Measurements from ENCODE around the gene LYZL4.

The LYZL4 gene

DNA sequence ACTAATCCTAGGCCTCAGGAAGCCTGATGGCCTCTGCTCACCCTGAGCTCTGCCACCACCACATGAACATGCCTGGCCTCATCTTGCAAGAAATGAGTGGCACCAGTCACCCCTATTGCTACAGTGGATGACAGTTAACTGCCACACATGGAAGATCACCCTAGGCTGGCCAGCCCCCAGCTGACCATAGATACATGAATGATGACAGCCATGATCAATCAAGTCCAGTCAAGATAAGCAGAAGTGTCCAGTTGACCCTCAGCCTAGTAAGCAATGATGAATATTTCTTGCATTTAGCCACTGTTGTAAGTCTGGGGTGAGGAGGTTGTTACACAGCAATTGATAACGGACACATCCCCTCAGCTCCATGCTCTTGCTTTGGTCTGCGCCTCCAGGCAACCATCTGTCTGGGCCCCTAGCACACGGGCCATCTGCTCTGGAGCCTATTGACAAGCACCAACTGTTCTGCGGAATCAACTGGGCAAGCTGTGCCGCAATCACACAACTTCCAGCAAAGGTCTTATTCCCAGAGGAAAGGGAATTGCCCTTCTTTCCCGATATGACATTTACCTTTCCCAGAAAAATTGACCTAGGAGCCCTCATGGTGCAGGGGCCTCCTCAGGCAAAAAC, 2.2 kb upstream of the LYZL4 start:
- TF ChIP-seq, protein P1, sequence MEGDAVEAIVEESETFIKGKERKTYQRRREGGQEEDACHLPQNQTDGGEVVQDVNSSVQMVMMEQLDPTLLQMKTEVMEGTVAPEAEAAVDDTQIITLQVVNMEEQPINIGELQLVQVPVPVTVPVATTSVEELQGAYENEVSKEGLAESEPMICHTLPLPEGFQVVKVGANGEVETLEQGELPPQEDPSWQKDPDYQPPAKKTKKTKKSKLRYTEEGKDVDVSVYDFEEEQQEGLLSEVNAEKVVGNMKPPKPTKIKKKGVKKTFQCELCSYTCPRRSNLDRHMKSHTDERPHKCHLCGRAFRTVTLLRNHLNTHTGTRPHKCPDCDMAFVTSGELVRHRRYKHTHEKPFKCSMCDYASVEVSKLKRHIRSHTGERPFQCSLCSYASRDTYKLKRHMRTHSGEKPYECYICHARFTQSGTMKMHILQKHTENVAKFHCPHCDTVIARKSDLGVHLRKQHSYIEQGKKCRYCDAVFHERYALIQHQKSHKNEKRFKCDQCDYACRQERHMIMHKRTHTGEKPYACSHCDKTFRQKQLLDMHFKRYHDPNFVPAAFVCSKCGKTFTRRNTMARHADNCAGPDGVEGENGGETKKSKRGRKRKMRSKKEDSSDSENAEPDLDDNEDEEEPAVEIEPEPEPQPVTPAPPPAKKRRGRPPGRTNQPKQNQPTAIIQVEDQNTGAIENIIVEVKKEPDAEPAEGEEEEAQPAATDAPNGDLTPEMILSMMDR (IDR thresholded peaks at IDR 0.05; ENCODE audit: low read length, missing control alignments): no peak

DNA sequence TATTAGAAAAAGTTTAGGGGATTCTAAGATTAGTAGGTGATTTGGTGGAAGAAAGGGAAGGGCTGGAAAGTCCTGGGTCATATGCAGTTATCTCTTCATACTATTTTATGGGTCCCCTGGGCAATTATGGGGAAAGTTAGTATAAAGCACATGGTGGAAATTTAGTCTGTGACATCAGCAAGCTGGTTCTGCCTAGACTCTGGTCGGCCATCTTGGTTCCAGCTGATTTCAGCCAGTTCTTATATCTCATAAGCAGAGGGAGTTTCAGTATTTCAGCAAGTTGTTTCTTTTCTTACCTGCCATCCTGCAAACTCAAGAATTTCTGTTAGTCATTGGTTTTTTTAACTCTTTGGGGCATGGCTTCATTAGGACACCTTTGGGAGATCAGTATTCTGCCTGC, 1.0 kb upstream of the LYZL4 start:
- no peak overlapping the region for H3K4me3 ChIP-seq (replicated peaks; ENCODE audit: low read depth, low read length)
- TF ChIP-seq, protein P1 (IDR thresholded peaks at IDR 0.05; ENCODE audit: low read length, missing control alignments): no peak
- no peak for DNase-seq (ENCODE audit: low read depth)

More for the DNA sequence above, 2.2 kb upstream of the LYZL4 start:
- DNase-seq (ENCODE audit: low read depth): no peak
- H3K4me3 ChIP-seq (replicated peaks; ENCODE audit: low read depth, low read length): no peak overlapping the region

DNA sequence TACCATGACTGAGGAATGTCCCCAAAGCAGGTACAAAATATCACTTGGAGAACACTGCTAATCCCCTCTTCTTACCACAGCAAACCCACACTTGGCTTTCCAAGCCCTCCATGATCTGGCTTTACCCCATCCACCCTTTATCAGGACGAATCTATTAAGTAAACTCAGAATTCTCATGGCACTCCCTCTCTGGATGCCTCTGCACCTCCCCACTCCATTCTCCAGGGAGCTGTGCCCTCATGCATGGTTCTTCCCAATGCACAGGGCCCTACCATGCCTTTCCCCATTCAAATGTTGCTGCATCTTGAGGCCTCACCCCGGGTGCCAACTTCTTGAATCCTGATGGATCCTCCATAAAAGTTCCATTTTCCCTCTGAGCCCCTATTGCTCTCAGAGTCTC, 2.3 kb downstream of the LYZL4 start:
- TF ChIP-seq, protein P1 (IDR thresholded peaks at IDR 0.05; ENCODE audit: low read length, missing control alignments): no peak
- H3K4me3 ChIP-seq (replicated peaks; ENCODE audit: low read depth, low read length): no peak overlapping the region
- no peak for DNase-seq (ENCODE audit: low read depth)

DNA sequence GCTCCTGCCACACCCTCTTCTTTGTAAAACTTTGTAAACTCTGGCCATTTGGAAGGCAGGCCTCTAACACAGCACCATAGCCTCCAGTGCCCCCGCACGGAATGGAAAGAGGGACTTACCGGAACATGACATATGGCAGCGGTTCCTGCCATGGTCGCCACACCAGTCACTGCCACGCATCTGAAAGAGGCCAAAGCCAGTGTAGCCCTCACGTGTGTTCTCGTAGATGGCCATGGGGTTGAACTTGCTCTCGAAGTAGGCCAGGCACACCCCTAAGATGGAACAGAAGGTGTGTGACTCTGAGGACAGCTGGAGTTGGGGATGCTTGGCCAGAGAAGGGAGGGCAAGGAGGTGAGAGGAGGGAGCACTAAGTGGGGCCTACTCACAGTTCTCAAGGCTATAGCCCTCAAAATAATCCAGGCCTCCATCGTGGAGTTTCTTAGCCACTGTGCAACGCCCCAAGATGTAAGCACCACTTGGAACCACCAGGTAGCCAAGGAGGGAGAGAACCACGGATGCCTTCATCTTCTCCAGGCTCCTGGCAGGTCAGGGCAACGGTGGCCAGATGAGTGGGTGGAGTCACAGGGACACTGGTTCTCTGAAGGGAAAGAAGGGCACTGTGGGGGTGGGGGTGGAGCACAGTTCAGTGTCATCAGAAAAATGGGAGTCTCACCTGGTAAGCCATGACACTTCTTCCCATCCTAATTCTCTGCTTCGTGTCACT, 3.5 kb downstream of the LYZL4 start:
- H3K4me3 ChIP-seq (replicated peaks; ENCODE audit: low read depth, low read length): no peak overlapping the region
- TF ChIP-seq, protein P1 (IDR thresholded peaks at IDR 0.05; ENCODE audit: low read length, missing control alignments): no peak
- no peak for DNase-seq (ENCODE audit: low read depth)

DNA sequence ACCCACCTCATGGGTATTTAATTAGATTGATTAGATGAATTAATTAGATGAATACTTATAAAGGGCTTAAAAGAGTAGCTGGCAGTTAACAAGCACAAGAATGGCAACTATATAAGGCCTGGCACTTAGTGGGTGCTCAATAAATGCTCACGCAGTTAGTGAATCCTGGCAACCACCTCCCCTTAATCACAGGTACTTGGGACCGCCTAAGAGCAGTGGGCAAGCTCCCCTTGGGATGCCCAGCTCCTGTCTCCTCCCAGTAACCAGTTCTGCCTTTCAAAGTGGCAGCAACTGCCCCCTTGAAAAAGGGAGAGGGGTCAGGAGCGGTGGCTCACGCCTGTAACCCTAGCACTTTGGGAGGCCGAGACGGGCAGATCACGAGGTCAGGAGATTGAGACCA, 4.6 kb downstream of the LYZL4 start:
- DNase-seq (ENCODE audit: low read depth): no peak
- TF ChIP-seq, protein P1 (IDR thresholded peaks at IDR 0.05; ENCODE audit: low read length, missing control alignments): no peak
- H3K4me3 ChIP-seq (replicated peaks; ENCODE audit: low read depth, low read length): no peak overlapping the region

DNA sequence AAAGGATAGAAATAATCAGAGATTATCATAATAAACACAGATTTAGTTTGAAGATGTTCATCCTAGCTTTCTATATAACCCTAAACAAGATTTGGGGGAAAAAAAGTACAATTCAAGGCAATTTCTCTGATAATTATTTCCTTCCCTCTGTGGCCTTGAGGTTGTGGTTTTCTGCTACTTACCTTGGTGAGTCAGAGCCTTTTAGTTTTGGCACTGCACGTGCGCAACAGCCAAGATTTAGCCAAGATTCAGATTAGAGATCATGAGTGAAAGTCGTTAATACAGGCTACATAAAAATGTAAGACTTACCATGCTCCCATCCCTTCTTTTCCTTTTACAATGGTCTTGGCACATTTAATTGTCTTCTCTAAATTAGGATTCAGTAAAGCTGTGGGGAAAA, 6.7 kb downstream of the LYZL4 start:
- TF ChIP-seq, protein P1 (IDR thresholded peaks at IDR 0.05; ENCODE audit: low read length, missing control alignments): no peak
- no peak for DNase-seq (ENCODE audit: low read depth)

More for the DNA sequence above, 6.7 kb downstream of the LYZL4 start:
- H3K4me3 ChIP-seq (replicated peaks; ENCODE audit: low read depth, low read length): no peak overlapping the region
